Measurements from ENCODE around the gene GCH1. TPM values are rescaled to one million over a fixed set of nuclear protein-coding genes. Genes with fewer than 3 reads are reported as not detected.
"Not testable (repeated sequence)": the region's sequence is repeated elsewhere in the genome, so short reads cannot be mapped to it uniquely, and the experiment has no call there.

Gene GCH1
- total RNA-seq, 1 donor from 2014 or later, result 15.0 TPM

GRCh38 chr14:54909817-54910558, 7.4 kb upstream of the GCH1 start:
- DNase-seq (ENCODE audit: extremely low read depth, low read depth, low spot score), result no peak

DNA sequence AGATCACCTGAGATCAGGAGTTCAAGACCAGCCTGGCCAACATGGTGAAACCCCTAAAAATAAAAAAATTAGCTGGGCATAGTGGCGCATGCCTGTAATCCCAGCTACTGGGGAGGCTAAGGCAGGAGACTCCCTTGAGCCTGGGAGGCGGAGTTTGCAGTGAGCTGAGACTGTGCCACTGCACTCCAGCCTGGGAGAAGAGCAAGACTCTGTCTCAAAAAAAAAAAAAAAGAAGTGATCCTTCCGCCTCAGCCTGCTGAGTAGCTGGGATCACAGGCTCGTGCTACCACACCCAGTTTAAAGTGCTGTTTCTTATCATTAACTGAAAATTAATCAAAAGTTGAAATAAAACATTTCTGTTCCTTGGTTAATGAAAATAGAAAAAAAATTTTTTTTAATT, 6.3 kb upstream of the GCH1 start:
- DNase-seq (ENCODE audit: extremely low read depth, low read depth, low spot score), result not testable (repeated sequence)

DNA sequence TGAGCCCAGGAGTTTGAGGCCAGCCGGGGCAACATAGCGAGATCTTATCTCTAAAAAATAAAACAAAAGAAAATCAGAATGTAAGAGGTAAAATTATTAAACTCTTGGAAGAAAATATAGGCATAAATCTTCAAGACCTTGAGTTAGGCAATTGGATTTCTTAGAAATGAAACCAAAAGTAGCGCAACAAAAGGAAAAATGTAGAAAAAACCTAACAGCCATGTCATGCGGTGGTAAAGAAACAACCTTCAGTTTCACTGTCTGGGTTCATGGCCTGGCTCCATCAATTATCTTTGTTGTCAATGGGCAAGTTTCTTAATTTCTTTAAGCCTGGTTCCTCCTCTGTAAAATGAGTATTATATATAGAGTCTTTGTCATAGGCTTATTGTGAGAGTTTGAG, 5.6 kb upstream of the GCH1 start:
- DNase-seq (ENCODE audit: extremely low read depth, low read depth, low spot score), result no peak

GRCh38 chr14:54906075-54906474, 3.4 kb upstream of the GCH1 start:
- DNase-seq (ENCODE audit: extremely low read depth, low read depth, low spot score), result no peak

- no peak for DNase-seq (ENCODE audit: extremely low read depth, low read depth, low spot score)
Measured at GRCh38 chr14:54902143-54902520, 494 bp downstream of the GCH1 start.

- no peak for DNase-seq (ENCODE audit: extremely low read depth, low read depth, low spot score)
Measured at GRCh38 chr14:54901380-54902142, 1.1 kb downstream of the GCH1 start.

- DNase-seq (ENCODE audit: extremely low read depth, low read depth, low spot score), result no peak
Measured at GRCh38 chr14:54899573-54899972, 3.1 kb downstream of the GCH1 start.

GRCh38 chr14:54897809-54898555, 4.6 kb downstream of the GCH1 start:
- DNase-seq (ENCODE audit: extremely low read depth, low read depth, low spot score), result not testable (repeated sequence)

DNA sequence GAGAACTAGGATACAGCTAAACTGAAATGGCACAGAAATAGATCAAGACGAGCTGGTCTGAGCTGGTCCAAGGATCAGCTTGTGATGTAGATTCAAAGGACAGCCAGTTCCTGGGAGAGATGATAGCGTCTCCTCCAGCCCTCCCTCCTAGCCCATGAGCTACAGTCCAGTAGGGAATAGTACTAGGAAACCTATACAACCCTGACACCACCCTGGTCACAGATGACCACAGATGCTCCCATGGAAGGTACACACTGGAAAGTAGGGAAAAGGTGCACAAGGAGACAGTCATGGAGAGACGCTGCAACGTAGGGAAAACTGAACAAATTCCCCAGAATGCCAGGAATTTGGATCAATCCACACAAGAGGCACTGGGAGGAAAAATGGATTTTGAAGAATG, 6.9 kb downstream of the GCH1 start:
- DNase-seq (ENCODE audit: extremely low read depth, low read depth, low spot score), result no peak

- no peak for DNase-seq (ENCODE audit: extremely low read depth, low read depth, low spot score)
Measured at GRCh38 chr14:54894995-54895394, 7.6 kb downstream of the GCH1 start.

- peak; percentile 39 for DNase-seq (ENCODE audit: extremely low read depth, low read depth, low spot score)
Measured at GRCh38 chr14:54893151-54893760, 9.4 kb downstream of the GCH1 start.

GRCh38 chr14:54891471-54892245, 11.0 kb downstream of the GCH1 start:
- no peak for DNase-seq (ENCODE audit: extremely low read depth, low read depth, low spot score)

GRCh38 chr14:54890788-54891187, 11.8 kb downstream of the GCH1 start:
- DNase-seq (ENCODE audit: extremely low read depth, low read depth, low spot score), result no peak

DNA sequence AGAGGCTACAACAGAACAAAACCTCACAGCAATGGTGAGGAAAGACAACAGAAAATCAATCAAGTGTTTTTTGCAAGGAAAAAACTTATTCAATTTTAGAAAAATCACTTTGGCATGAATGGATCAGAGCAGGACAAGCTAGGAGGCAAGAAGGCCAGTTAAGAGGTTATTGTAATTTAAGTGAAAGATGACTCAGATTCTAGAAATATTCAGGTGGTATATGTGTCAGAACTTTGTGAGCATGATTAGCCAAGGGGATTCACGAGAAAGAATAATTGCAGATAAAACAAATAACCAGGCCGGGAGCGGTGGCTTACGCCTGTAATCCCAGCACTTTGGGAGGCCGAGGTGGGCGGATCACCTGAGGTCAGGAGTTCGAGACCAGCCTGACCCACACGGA, 12.7 kb downstream of the GCH1 start:
- no peak for DNase-seq (ENCODE audit: extremely low read depth, low read depth, low spot score)

DNA sequence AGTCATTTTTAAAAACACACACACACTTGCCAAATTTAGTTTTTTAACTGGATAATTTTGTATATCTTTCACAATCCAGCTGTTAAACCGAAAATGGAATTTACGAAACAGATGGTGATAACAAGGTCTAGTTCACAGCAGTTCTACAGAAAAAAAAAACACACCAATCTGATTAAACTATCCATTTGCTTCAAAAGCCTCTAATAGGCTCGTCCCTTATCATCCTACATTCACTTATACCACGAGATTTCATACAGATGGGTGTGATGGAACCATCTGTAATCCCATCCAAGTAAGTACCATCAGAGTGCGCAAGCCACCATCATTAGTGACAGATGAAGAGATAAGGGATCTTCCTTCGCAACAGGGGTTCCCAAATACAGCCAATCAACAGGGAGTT, 20.1 kb downstream of the GCH1 start:
- DNase-seq (ENCODE audit: extremely low read depth, low read depth, low spot score), result no peak

- DNase-seq (ENCODE audit: extremely low read depth, low read depth, low spot score), result no peak
Measured at GRCh38 chr14:54881761-54882401, 20.7 kb downstream of the GCH1 start.

GRCh38 chr14:54881235-54881760, 21.3 kb downstream of the GCH1 start:
- DNase-seq (ENCODE audit: extremely low read depth, low read depth, low spot score), result peak; percentile 39

GRCh38 chr14:54877703-54878021, 25.0 kb downstream of the GCH1 start:
- DNase-seq (ENCODE audit: extremely low read depth, low read depth, low spot score), result no peak

GRCh38 chr14:54877015-54877702, 25.5 kb downstream of the GCH1 start:
- DNase-seq (ENCODE audit: extremely low read depth, low read depth, low spot score), result peak; percentile 79
